HT-29 (cell line): Measurements from ENCODE around the gene SLC43A3. TPM values are rescaled to one million over a fixed set of nuclear protein-coding genes. Genes with fewer than 3 reads are reported as not detected.
"Not testable (repeated sequence)": the region's sequence is repeated elsewhere in the genome, so short reads cannot be mapped to it uniquely, and the experiment has no call there.

Source experiments
- DNase-seq: peaks from one replicate; pipeline ENCODE4 v3.0.0-alpha.2; 2015; ENCODE audit warnings: low spot score
- total RNA-seq: library from RNA; depleted of rRNA; stranded (reverse); fragments of >200 nt; shearing (Covaris generic); gene quantifications from 2 replicates; pipeline ENCODE4 v1.2.3, GENCODE V29; 2014

The SLC43A3 gene
- total RNA-seq, 1 experiment from 2014 or later = not detected

GRCh38 chr11:57459164-57460021, 32.5 kb upstream of the SLC43A3 start:
- no peak for DNase-seq

GRCh38 chr11:57458410-57459163, 31.7 kb upstream of the SLC43A3 start:
- DNase-seq = peak; percentile 53

GRCh38 chr11:57458060-57458409, 31.1 kb upstream of the SLC43A3 start:
- no peak for DNase-seq

GRCh38 chr11:57457643-57458023, 30.7 kb upstream of the SLC43A3 start:
- DNase-seq = no peak

GRCh38 chr11:57456960-57457642, 30.2 kb upstream of the SLC43A3 start:
- DNase-seq = peak; percentile 93

- DNase-seq = peak; percentile 58
These were observed 26.7 kb upstream of the SLC43A3 start for GRCh38 chr11:57453543-57454177.

- no peak for DNase-seq
These were observed 19.1 kb upstream of the SLC43A3 start for GRCh38 chr11:57446055-57446454.

- not testable (repeated sequence) for DNase-seq
These were observed 18.1 kb upstream of the SLC43A3 start for GRCh38 chr11:57445122-57445394.

- DNase-seq = peak; percentile 33
These were observed 17.6 kb upstream of the SLC43A3 start for GRCh38 chr11:57444362-57445121.

- DNase-seq = no peak
These were observed 14.0 kb upstream of the SLC43A3 start for GRCh38 chr11:57440744-57441414.

GRCh38 chr11:57439786-57440185, 12.9 kb upstream of the SLC43A3 start:
- no peak for DNase-seq

GRCh38 chr11:57438345-57439285, 11.7 kb upstream of the SLC43A3 start:
- DNase-seq = no peak

- no peak for DNase-seq
These were observed 9.1 kb upstream of the SLC43A3 start for GRCh38 chr11:57436031-57436430.

GRCh38 chr11:57434640-57435546, 8.0 kb upstream of the SLC43A3 start:
- DNase-seq = no peak

GRCh38 chr11:57432714-57433163, 5.8 kb upstream of the SLC43A3 start:
- DNase-seq = no peak

GRCh38 chr11:57432149-57432561, 5.2 kb upstream of the SLC43A3 start:
- DNase-seq = no peak

- no peak for DNase-seq
These were observed 4.0 kb upstream of the SLC43A3 start for GRCh38 chr11:57430952-57431351.

- DNase-seq = no peak
These were observed 3.0 kb upstream of the SLC43A3 start for GRCh38 chr11:57429946-57430345.
